HG02759 (cell line): ENCODE data around the gene FN1.
"Not testable (repeated sequence)": the region's sequence is repeated elsewhere in the genome, so short reads cannot be mapped to it uniquely, and the experiment has no call there.

ENCODE experiments used
- ATAC-seq: cut with Tn5 transposase; IDR thresholded peaks from one replicate; pipeline ENCODE4 v1.9.1; 2021; ENCODE audit warnings: mild to moderate bottlenecking, moderate library complexity; ENCODE audit not compliant: unreplicated experiment

Gene FN1

DNA sequence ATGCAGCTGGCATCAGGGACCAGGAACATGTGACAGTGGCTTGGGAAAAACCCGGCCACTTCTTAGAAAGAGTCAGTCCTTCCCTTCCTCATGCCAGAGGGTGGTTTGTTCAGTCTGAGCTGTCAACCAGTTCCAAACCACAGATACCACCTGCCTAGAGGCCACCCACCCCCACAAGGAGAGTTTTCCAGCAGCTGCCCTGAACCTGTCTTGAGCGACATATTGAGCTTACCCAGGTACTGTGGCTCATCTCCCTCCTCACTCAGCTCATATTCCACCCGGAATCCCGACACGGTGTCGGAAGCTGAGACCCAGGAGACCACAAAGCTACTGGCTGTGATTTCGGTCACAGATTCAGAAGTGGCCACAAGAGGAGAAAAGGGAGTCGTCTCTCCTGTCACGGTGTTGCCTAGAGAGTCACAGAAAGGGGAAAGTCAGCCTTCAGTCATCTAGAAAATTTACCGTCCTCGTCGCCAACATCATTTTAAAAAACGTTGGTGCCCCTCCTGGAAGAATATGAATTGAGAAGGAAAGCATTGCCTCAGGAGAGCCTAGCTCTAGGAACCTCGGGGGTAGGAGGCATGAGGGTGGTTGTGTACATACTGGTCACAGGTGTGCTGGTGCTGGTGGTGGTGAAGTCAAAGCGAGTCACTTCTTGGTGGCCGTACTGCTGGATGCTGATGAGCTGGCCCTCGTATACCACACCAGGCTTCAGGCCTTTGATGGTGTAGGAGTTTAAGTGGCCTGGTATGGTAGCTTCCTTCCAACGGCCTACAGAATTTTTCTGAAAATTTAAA, 26.3 kb downstream of the FN1 start:
- no peak for ATAC-seq

DNA sequence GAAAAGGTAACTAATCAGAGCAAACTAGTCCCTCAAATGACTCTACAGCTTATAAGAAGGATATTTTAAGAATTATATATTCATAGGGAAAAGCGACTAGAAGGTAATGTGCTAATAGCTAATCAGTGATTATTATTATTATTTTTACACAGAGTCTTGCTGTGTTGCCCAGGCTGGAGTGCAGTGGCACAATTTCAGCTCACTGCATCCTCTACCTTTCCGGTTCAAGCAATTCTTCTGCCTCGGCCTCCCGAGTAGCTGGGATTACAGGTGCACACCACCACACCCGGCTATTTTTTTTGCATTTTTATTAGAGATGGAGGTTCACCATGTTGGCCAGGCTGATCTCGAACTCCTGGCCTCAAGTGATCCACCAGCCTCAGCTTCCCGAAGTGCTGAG, 27.4 kb downstream of the FN1 start:
- not testable (repeated sequence) for ATAC-seq

DNA sequence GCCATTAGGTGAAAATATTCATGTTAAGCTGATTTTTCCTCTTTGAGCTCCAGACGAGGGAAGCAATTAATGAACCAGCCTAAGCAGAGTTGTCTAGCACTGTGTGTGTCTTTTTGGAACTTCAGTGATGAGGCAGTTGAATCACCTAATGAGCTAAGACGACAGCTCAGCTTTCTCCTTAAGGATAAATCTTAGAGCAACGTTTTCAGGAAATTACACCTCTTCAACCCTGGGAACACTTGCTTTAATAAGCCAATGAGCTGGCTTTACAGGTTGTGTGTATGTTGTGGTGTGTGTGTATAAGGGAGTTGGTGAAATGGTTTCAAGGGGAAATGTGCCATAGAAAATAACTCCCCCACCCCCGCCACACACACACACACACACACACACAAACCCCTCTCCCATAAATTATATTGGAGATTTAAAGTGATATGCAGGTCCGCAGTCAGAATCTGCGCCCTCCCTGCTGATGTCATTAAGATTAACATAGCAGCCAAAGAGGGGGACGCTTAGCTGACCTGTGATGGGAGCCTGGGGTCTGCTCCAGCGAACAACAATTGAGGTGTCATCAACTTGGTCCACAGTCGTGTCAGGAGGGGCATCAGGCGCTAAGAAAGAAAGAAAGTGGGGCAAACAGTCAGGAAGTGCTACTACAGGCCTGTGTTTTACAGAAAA, 28.1 kb downstream of the FN1 start:
- ATAC-seq, result no peak

DNA sequence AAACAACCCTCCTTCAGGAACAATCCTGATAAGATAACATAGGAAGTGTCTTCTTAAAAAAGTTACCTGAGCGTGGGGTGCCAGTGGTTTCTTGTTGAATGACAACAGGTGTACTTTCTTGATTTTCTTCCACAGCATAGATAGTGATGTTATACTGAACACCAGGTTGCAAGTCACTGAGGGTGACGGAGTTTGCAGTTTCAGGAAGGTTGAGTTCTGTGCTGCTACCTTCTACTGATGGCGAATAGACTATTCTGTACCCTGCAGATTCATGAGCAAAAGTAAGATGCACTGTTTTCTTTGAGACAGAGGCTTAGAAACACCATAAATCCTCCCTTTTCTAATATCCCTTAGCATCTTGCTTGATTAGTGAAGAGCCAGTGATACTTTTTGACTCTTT, 28.8 kb downstream of the FN1 start:
- ATAC-seq, result no peak

DNA sequence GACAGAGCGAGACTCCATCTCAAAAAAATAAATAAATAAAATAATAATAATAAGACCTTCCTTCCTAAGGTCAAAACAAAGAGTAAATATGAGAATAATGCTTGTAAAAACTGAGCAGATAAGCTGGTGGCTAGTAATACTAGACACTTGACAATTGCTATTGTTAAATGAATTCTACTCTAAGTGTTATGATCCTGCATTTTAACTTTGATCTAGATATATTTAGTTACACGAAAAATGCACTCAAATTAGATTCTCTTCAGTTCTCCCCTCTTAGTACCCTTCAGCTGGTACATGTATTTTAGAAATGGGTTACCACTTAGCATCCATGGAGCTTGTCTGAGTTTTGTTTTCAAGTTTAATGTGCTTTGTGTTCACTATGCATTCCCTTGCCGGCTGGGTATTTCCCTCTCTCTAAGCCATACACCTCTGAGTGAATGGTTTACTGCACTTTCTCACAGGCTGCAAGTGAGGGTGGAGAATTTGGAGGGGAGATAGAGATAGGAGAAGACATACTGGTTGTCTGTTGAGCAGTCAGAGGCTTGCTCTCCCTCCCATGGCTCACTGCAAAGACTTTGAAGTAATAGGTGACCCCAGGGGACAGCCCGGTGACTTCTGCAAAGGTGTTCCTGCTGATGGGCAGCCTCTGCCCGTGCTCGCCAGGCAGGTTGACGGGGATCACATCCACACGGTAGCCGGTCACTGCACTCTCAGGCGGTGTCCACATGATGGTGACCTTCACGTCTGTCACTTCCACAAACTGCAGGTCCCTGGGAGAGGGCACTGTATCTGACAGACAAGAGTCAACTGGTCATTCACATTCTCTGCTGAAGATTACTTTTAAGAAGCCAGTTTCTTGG, 29.9 kb downstream of the FN1 start:
- no peak for ATAC-seq

DNA sequence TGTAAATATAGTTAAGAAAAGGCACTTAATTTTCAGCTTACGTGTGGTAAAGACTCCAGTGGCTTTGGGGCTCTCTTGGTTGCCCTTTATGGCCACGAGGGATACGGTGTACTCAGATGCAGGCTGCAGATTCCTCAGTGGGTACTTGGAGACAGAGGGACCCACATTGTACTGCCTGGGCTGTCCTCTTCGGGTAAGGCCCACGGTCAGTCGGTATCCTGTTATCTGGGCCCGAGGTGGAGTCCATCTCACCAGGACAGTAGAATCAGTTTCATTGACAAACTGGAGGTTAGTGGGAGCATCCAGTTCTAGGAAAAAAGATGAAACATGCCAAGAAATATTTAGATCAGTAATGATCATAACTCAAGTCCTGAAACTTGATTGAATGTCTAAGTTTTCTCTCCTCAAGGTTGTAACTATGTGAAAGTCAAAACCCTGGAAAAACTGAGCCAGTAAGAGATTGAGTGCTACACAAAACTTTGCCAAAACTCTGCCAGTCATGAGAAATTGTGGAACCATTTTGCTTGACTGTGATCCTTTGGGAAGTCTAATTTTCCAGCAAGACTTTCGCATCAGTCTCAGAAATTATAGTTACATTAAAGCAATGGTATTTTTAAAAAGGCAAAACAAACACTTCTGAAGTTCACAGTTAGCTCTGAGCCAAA, 31.4 kb downstream of the FN1 start:
- no peak for ATAC-seq

DNA sequence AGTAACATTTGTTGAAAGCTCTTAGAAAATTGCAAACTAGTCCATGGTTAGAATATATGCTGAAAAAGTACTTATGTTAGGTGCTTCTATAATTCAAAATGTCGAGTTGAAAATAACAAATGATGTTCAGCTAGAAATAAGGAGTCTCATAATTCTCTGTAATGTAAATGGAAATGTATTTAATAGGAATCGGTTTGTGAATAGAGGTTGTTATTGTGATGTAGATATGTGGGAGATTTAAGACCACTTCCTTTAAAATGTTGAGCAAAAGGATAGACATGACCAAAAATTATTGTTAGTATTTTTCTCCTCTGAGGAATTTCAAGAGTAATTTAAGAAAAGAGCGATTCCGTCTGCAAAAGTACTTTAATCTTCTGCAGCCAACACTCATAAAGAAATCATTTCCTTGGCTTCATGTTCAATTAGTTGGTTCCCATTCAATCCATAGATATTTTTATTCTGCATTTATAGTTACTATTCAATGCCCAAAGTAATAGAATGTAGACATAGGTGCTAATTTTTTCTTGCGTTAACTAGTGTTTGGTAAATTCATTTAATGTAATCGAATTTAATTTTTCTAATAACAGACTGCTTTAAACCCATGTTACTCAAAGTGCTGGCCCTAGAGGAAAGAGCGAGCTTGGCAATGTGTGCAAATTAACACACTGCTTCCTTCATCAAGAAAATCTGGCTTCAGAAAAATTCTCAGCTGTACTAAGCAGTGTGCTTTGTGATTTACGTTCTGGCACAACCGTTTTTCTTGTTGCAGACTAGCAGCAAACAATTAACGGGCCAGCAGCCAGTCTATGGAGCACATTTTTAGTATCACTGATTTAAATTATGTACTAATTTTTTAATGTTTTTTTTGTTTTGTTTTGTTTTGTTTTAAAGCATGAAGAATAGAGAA, 32.2 kb downstream of the FN1 start:
- no peak for ATAC-seq

DNA sequence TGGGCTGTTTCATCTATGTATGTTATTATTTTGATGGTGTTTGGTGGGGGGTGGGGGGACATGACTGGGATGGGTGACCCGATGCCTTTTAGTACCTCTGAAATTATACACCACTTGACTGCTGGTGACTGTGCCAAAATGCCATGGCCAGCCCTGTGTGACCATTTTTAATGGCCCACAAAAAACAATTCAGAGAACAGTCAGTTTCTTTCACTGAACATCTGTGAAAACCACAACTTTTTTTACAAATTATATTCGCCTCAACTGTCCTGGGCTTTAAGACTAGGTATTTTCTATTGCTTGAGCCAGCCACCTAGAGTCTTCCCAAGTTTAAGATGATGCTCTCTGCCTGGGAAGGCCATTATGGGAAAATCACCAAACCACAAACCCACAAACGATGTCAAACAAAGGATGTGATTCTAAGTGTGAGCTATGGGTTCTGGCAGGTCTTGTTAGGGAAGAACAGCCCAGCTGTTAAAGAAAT, 33.9 kb downstream of the FN1 start:
- ATAC-seq, result no peak

DNA sequence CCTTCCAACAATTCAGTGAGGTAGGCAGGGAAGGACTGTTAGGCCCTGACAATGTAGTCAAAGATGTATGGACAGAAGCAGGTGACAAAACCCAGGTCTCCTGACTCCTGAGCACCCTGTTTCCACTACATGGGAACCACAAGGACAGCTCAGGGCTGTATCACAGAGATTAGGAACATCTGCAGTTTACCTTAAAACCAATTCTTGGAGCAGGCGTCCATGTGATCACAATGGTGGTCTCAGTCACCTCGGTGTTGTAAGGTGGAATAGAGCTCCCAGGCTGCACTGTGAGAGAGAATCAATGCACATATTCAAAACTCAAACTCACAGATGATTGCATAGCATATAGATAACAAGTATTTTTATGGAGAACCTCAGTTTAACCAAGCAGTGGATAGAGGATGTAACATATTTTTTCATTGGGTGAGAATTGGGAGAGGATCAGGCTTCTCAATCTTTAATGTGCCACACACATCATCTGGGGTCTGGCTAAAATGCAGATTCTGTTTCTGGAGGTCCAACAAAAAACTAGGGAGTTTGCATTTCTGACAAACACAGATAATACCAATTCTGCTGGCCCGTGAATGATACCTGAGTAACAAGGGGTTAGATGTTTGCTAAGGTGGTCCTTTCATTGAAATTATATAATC, 36.7 kb downstream of the FN1 start:
- no peak for ATAC-seq

DNA sequence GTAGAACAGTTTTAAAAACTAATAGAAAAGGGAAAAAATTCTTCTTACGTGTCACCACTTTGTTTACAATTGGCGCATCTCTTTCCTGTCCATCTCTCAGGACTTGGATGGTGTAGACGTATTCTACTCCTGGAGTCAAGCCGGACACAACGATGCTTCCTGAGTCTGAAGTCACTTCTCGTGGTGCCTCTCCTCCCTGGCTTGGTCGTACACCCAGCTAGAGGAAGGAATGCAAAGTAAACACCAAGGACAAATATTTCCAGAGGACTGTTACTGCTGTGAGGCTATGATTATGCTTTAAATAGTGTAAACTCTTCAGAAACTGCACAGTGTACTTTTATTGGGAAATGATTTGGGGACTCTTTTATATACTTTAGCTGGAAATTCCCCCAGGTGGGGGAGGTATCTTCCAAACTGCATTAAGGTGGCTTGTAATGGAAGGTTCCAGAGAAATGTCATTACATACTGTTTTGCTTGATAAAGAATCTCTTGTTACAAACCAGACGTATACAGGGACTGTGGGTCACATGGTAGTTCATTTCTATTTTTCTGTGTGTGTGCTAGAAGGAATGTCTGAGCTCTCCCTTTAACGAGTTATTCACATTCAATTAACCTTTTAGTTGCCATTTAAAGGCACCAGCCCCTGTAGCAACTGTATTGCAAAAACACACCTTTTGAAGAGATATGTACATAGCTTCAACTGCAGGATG, 38.1 kb downstream of the FN1 start:
- ATAC-seq, result no peak

DNA sequence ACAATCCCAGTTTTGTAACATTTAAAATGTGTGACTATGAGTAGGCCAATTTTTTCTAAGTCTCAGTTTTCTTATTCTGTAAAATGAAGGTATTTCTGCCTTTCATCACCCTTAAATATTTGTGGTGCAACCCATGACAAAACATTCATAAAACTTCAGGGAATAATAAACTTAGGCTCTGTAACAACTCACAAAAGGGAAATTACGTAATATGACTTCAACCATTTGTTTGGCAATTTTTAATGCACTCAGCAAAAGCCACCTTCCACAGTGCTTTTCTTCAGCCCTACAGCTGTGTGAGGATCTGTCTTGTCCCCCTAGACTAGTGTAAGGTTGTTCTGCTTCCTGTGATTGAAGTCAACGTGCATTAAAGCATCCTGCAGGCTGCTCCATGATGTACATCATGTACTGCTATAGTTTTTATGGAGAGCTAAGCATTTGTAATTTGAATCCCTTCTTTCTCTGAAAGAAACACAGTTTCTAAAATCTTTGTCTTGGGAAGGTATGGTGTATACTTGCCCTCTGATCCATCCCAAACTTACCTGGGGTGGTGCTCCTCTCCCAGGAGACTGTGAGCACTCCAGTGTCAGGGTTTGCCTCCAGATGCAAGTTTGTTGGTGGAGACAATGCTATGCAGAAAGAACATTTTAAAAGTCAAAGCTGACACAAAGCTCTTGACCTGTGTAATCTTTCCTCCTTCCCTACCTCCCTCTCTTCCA, 39.1 kb downstream of the FN1 start:
- no peak for ATAC-seq

DNA sequence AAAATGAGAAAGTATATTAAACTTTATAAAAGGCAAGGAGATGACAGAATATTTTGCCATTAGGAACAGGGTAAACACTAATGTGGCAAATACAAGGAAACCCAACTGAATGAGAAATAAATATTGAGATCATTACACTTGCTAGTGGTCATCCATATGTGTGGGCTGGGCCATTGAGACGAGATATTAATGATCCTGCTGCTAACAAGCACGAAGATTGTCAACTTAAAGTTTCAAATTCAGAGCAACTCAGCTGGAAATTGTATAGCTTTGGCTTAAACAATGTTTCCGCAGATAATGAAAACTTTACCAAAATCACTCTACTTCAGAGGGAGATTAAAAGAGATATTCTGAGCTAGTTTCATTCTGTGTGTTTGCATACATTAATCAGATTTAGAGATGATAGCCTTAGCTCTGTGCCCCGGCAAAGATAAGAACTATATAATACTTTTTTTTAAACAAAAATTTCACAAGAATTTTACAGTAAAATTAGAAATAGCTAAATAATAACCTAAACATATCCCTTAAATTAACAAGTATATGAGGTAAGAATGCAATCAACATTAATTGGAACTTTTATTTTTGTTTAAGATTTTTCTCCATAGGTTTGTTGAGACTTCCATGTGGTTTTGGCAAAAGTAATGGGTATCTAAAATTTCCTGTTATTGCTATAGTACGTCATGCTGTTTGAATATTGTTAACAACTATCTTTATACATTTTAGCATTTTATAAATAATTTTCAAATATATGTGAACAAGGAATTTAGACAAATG, 40.0 kb downstream of the FN1 start:
- ATAC-seq, result no peak

DNA sequence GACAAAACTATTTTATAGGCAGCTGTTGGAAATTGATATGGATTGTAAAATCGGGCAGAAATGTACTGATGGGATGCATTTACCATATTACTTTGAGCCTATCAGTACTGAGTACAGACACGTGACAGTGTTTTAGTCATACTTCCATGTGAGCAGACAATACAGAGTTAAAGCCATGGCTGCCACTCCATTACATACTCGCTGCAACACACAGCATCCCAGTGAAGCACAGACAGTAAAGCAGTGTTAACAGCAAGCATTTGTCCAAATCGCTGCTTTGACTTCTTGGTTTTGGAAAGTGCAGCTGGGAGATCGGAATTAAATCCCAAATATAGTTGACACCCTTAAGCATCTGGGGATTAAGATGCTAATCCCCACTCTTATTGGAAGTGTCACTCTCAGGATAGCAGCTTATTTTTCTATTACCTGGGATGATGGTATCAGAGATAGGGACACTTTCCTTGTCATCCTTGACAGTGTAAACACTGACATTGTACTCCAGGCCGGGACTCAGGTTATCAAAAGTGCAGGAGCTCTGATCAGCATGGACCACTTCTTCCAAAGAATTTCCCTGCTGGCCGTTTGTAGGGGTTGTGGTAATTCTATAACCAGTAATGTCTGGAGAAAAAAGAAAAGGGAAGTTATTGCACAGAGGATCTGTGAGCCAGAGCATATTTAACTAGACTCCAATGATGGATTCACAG, 41.6 kb downstream of the FN1 start:
- ATAC-seq, result no peak

DNA sequence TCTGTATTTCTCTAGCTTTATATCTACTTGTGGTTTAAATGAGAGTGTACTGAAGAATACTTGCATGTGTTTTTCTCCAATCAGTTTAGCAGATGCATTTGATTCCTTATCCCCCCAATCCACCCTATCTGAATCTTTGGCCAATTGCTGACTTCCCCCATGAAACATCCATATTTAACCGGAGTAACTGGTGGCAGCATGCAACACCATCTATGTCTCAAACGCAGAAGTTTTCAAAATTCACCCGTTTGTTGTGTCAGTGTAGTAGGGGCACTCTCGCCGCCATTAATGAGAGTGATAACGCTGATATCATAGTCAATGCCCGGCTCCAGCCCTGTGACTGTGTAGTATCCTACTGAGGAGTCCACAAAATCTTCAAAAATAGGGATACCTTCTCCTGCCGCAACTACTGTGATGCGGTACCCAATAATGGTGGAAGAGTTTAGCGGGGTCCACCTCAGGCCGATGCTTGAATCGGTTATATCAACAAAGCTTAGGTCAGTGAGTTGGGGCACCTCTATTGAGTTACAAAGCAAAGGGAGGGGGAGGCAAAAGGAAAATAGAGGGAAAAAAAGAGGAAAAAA, 43.1 kb downstream of the FN1 start:
- no peak for ATAC-seq

DNA sequence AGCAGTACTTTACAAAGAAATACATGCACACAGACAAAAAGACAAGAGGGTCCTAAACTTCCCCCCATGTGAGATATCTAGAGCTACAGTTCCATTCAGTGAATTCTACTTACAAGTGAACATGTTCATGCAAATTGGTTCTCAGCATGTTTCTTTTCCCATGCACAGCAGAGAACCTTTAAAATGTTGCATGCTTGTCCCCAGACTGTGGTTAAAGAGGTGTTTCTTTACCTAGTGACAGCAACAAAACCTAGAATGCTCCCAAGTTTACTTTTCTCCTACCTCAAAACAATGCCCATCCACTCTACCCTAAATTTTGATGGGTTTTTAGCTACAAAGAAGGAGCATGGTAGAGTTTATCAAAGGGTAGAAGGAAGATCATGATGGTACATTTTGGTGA, 43.7 kb downstream of the FN1 start:
- ATAC-seq, result no peak

DNA sequence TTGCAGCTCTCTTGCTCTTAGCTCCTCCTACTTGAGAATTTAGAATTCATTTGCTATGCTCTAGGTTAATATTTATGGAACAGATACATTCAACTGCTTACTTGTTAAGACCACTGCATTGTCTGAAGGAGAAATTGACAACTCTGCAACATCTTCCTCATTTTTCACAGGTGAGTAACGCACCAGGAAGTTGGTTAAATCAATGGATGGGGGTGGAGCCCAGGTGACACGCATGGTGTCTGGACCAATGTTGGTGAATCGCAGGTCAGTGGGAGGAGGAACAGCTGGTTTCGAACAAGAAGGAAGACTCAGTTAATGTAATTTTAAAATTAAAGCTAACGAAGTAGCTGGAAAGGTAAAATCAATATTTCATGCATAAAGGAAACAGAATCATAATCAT, 44.3 kb downstream of the FN1 start:
- ATAC-seq, result no peak

DNA sequence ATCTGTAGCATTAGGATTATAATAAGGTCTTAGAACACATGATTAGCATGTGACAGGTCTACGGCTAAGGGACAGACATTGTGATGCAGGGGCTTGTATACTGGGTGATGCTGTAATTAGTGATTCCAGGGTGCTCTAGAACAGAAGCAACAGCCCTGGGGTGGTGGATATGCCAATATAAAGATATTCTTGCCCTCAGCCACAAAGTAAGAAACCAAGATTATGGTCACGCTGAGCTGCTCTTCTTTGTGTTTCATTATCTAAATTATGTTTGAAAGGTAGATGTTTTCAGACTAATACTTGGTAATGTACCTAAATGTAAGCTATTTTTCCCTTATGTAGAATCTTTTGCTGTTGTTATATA, 45.3 kb downstream of the FN1 start:
- ATAC-seq, result no peak
